Urinary bladder (tissue), 4 donors: ENCODE measurements around the gene HOXB7. TPM values are rescaled to one million over a fixed set of nuclear protein-coding genes. Genes with fewer than 3 reads are reported as not detected.

Experiments
- DNase-seq: peaks from one replicate; pipeline ENCODE4 v3.0.0-alpha.2; 2015; ENCODE audit errors: extremely low spot score
- H3K27ac ChIP-seq: one replicate; pipeline ENCODE4 v1.5.1; 2013; ENCODE audit warnings: low read depth, mild to moderate bottlenecking, moderate library complexity
- H3K36me3 ChIP-seq: one replicate; pipeline ENCODE4 v1.6.1; 2013; ENCODE audit warnings: mild to moderate bottlenecking, moderate library complexity; ENCODE audit not compliant: insufficient read depth
- H3K4me1 ChIP-seq: one replicate; pipeline ENCODE4 v1.6.1; 2013; ENCODE audit warnings: mild to moderate bottlenecking, moderate library complexity; ENCODE audit not compliant: insufficient read depth
- H3K4me3 ChIP-seq: one replicate; pipeline ENCODE4 v1.5.1; 2013; ENCODE audit warnings: low read depth, low read length
- WGBS: extraction: QIAGEN DNeasy Blood & Tissue Kit; methylation state at CpG from one replicate; pipeline ENCODE4 v1.1.7; 2013; 5-methylcytosine and 5-hydroxymethylcytosine counted together
- polyA plus RNA-seq: library from polyadenylated mRNA; stranded (reverse); fragments of 200-250 nt; gene quantifications from one replicate; pipeline ENCODE4 v1.2.3, GENCODE V29; 2013
- total RNA-seq: library from RNA; depleted of rRNA; stranded (reverse); fragments of >200 nt; gene quantifications from one replicate; pipeline ENCODE4 v1.2.3, GENCODE V29; 2014
- donor health status: healthy with polysubstance abuse.
- donor health status: healthy.

The HOXB7 gene
- total and polyA plus RNA-seq, 2 donors, result 2.5 to 6.7 TPM

DNA sequence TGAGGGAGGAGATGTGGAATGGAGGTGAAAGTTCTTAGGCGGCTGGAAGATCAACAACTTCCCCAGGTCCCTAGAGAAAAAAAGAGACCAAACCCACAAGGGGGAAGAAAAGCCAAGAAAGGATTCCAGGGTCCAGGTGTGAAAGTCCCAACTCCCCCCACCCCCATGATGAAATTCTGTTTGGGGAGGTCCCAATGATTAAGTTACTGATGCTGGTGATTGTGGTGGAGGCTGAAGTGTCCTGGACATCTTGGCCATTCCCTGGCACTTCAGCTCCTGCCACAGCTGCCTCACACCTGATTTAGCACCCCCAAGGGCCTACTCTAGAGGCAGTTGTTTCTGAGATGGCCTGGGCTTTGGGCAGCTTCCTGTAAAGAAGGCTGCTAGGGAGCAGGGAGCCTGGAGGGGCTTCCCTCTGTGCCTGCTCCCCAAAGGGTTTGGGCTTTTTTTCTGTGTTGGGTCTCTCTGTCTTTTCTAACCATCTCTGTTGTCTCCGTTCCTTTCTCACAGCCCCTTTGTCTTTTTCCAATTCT is 45.7 kb downstream of the HOXB7 start:
- Histone ChIP-seq H3K36me3 (no peaks in the 10 kb centered on the region), H3K4me3 (no peak overlapping the region), H3K27ac (no peak overlapping the region), H3K4me1 (peaks cover 4% of the 10 kb centered on the region)
- WGBS, result 68% methylated on average over 2 of the region's 2 CpGs
- no peak for DNase-seq

GRCh38 chr17:48564188-48565021 is 46.4 kb downstream of the HOXB7 start:
- 9% methylated on average over 73 of the region's 73 CpGs for WGBS
- peaks cover 4% of the 10 kb centered on the region for H3K4me1 ChIP-seq
- no peak for DNase-seq

GRCh38 chr17:48563867-48564187 is 47.0 kb downstream of the HOXB7 start:
- Histone ChIP-seq H3K4me3 (peak overlapping the region; percentile 22), H3K27ac (no peak overlapping the region), H3K36me3 (no peaks in the 10 kb centered on the region), H3K4me1 (peaks cover 4% of the 10 kb centered on the region)
- 41% methylated on average over 10 of the region's 10 CpGs for WGBS
- no peak for DNase-seq

More at GRCh38 chr17:48564188-48565021, 46.4 kb downstream of the HOXB7 start:
- no peaks in the 10 kb centered on the region for H3K36me3 ChIP-seq
- peak overlapping the region; percentile 64 for H3K27ac ChIP-seq
- peak overlapping the region; percentile 22 for H3K4me3 ChIP-seq

DNA sequence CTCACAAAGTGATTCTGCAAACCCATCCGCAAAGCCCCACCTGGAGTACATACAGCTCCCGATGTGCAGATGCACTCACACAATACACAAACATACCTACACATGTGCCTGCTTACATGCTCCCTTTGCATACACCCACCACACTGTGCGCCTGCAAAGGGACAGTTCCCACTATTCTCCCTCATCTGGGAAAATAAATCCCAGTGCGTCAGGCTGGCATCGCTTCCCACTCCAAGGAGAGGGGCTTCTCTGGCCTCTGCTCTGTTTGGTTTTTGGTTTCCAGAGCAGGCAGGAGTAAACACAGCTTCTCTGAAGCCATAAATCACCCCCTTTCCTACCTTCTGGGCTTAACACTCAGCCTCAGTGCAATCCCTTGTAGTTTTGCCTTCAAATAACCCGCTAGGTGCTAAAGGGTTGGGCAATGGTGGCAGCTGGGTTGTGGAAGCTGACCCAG is 47.4 kb downstream of the HOXB7 start:
- DNase-seq, result no peak
- WGBS, result 56% methylated on average over 6 of the region's 6 CpGs
- Histone ChIP-seq H3K4me3 (no peak overlapping the region), H3K36me3 (no peaks in the 10 kb centered on the region), H3K27ac (no peak overlapping the region), H3K4me1 (peaks cover 4% of the 10 kb centered on the region)

- no peak for DNase-seq
Measured at GRCh38 chr17:48562934-48563333, 47.9 kb downstream of the HOXB7 start.

GRCh38 chr17:48561884-48562810 is 48.7 kb downstream of the HOXB7 start:
- H3K27ac ChIP-seq, result peak overlapping the region; percentile 34
- peaks cover 4% of the 10 kb centered on the region for H3K4me1 ChIP-seq
- WGBS, result 69% methylated on average over 15 of the region's 15 CpGs
- DNase-seq, result no peak
- H3K36me3 ChIP-seq, result no peaks in the 10 kb centered on the region
- H3K4me3 ChIP-seq, result no peak overlapping the region

More at GRCh38 chr17:48562934-48563333, 47.9 kb downstream of the HOXB7 start:
- peaks cover 4% of the 10 kb centered on the region for H3K4me1 ChIP-seq
- H3K4me3 ChIP-seq, result no peak overlapping the region
- H3K27ac ChIP-seq, result no peak overlapping the region
- WGBS, result 68% methylated on average over 5 of the region's 5 CpGs
- no peaks in the 10 kb centered on the region for H3K36me3 ChIP-seq

GRCh38 chr17:48559840-48560817 is 50.7 kb downstream of the HOXB7 start:
- H3K4me1 ChIP-seq, result peaks cover 4% of the 10 kb centered on the region

DNA sequence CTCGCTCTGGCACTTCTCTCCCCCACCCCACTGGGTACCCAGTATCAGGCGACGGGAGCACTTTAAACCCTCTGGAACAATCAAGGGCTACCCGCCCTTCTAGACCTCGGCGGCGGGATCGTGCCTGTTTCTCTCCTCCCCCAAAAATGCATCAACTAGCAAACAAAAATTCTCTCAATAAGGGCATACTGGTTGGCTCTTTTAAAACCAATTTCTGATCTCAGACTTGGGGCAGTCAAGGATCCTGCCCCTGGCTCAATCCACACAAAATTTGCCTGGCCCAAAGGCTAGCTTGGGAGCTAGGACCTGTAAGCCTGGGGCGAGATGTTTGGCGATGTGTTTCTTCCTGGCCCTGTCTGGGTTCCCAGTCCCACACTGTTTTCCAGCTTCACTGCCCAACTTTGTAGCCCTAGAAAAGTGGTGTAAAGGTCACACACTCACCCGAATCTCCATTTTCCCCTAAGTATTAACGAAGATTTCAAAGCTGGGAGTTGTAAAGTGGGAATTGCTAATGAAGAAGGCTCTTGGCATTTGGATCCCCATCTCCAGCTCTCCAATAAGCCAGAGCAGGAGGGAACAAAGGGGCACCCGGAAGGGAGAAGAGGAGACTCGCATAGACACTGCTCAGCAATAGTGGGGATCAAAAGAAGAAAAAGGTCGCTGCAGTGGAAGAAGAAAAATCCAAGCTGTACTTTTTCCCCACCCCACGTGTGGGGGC is 51.5 kb downstream of the HOXB7 start:
- Histone ChIP-seq H3K27ac (no peak overlapping the region), H3K36me3 (no peaks in the 10 kb centered on the region), H3K4me1 (peaks cover 2% of the 10 kb centered on the region), H3K4me3 (no peak overlapping the region)
- DNase-seq, result no peak
- WGBS, result 74% methylated on average over 16 of the region's 16 CpGs

More at GRCh38 chr17:48559840-48560817, 50.7 kb downstream of the HOXB7 start:
- no peaks in the 10 kb centered on the region for H3K36me3 ChIP-seq
- no peak overlapping the region for H3K27ac ChIP-seq
- no peak overlapping the region for H3K4me3 ChIP-seq
- DNase-seq, result no peak
- 67% methylated on average over 14 of the region's 14 CpGs for WGBS

DNA sequence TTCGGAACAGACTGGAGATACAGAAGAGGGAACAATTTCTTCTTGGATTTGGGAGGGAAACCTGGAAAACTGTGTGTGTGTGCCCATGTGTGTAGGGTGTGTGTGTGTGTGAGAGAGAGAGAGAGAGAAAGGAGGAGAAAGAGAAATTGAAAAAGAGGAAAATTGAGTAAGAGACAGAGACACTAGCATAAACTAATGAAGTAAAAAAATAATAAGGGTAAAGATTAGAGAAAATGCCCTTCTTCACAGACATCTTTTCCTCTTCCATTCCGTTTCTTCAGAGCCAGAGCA is 52.0 kb downstream of the HOXB7 start:
- WGBS, result 82% methylated on average over 2 of the region's 2 CpGs
- Histone ChIP-seq H3K36me3 (no peaks in the 10 kb centered on the region), H3K4me1 (peaks cover 2% of the 10 kb centered on the region), H3K4me3 (no peak overlapping the region), H3K27ac (no peak overlapping the region)
- no peak for DNase-seq

GRCh38 chr17:48558057-48558830 is 52.6 kb downstream of the HOXB7 start:
- WGBS, result 78% methylated on average over 13 of the region's 13 CpGs
- no peak overlapping the region for H3K27ac ChIP-seq
- no peak overlapping the region for H3K4me3 ChIP-seq
- no peak for DNase-seq
- no peaks in the 10 kb centered on the region for H3K36me3 ChIP-seq
- H3K4me1 ChIP-seq, result peaks cover 2% of the 10 kb centered on the region
